Neural cell (in vitro differentiated cells): ENCODE results near the gene LCE1B.

Source experiments
- CTCF ChIP-seq: fragments of 450-650 bp; IDR thresholded peaks from 2 replicates; pipeline ENCODE4 v1.5.1; 2014; ENCODE audit warnings: antibody characterized with exemption, mild to moderate bottlenecking, moderate library complexity; ENCODE audit not compliant: poor library complexity, severe bottlenecking
- EP300 ChIP-seq: fragments of 450-650 bp; conservative IDR thresholded peaks from 2 replicates; pipeline ENCODE4 v1.6.1; 2014; ENCODE audit warnings: antibody characterized with exemption, mild to moderate bottlenecking, moderate library complexity; ENCODE audit not compliant: poor library complexity, severe bottlenecking
- EZH2 ChIP-seq: fragments of 200-600, 300-800 bp; shearing (Covaris generic), sonication (generic); IDR thresholded peaks from 2 replicates; pipeline ENCODE4 v1.6.1; 2014; ENCODE audit warnings: antibody characterized with exemption, low read length, borderline replicate concordance, mild to moderate bottlenecking; ENCODE audit not compliant: insufficient read depth, poor library complexity, severe bottlenecking

GRCh38 chr1:152783095-152783494 lies 28.7 kb upstream of the LCE1B start:
- TF ChIP-seq CTCF (no peak), EP300 (no peak), EZH2 (no peak)
